Parathyroid adenoma (tissue), 2 donors: ENCODE data around the gene TRPV4.

Experiments
- H2AFZ ChIP-seq: fragments of 300-600 bp; sonication (generic); one replicate; pipeline ENCODE4 v1.7.0; 2017; ENCODE audit warnings: antibody characterized with exemption, mild to moderate bottlenecking
- H3K27ac ChIP-seq: fragments of 300-600 bp; sonication (generic); one replicate; pipeline ENCODE4 v1.7.0; 2017
- H3K27me3 ChIP-seq: fragments of 300-600 bp; sonication (generic); one replicate; pipeline ENCODE4 v1.7.0; 2017; ENCODE audit warnings: low read length; ENCODE audit not compliant: control insufficient read depth, insufficient read depth
- H3K36me3 ChIP-seq: fragments of 300-600 bp; sonication (generic); one replicate; pipeline ENCODE4 v1.7.0; 2017; ENCODE audit warnings: low read length; ENCODE audit not compliant: control insufficient read depth, insufficient read depth
- H3K4me1 ChIP-seq: fragments of 300-600 bp; sonication (generic); one replicate; pipeline ENCODE4 v1.7.0; 2017; ENCODE audit warnings: control low read depth
- H3K4me2 ChIP-seq: fragments of 300-600 bp; sonication (generic); one replicate; pipeline ENCODE4 v1.7.0; 2017; ENCODE audit warnings: low read length
- H3K4me3 ChIP-seq: fragments of 300-600 bp; sonication (generic); one replicate; pipeline ENCODE4 v1.7.0; 2017; ENCODE audit warnings: low read depth, low read length
- H3K79me2 ChIP-seq: fragments of 300-600 bp; sonication (generic); one replicate; pipeline ENCODE4 v1.7.0; 2017; ENCODE audit warnings: control low read depth
- H3K9ac ChIP-seq: fragments of 300-600 bp; sonication (generic); one replicate; pipeline ENCODE4 v1.7.0; 2017; ENCODE audit warnings: mild to moderate bottlenecking
- H3K9me3 ChIP-seq: fragments of 300-600 bp; sonication (generic); one replicate; pipeline ENCODE4 v1.7.0; 2017; ENCODE audit warnings: low read length; ENCODE audit not compliant: control insufficient read depth
- TF ChIP-seq, protein P1 (sequence below): fragments of 300-600 bp; sonication (generic); IDR thresholded peaks from one replicate; pipeline ENCODE4 v1.7.0; 2017; ENCODE audit warnings: antibody characterized with exemption, mild to moderate bottlenecking
- donor health status: primary hyperparathyroidism.

TRPV4 gene

DNA sequence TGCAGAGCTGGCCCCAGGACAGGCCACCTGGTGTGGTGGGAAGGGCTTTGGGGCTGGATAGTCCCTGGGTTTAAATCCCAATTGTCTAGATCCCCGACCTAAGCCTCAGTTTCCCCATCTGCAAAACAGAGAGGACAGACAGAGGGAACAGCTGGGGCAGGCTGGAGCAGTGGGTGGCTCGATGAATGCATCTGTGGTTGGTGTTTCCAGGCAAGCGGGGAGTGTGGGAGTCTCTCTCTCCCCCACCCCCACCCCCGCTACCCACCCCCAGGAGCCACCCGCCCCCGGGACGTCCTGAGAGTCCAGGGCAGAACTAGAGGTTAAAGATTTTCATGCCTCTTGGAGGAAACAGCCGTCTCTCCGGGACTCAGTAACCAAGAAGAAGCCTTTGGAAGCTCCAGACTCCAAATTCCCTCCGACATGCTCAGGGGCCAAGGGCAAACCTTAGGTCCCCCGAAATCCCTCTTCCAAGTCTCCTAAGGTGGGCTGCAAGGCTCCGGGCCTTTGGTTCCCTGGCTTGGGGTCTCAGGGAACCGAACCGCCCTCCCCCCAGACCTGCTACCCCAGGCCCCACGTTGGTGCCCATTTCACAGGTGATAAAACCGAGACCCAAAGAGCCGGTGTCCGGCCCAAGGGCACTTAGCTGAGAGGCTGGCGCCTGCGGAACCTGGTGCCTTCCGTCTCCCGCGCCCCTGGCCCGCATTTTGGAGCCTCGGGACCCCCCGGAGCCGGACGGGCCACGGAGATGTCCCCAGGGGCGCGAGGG, 474 bp downstream of the TRPV4 start:
- Histone ChIP-seq H3K36me3 (no peaks in the 10 kb centered on the region), H3K4me3 (peak overlapping the region; percentile 37), H3K4me1 (no peaks in the 10 kb centered on the region), H2AFZ (peak overlapping the region; percentile 78), H3K79me2 (no peaks in the 10 kb centered on the region), H3K9me3 (no peaks in the 10 kb centered on the region), H3K27ac (no peak overlapping the region), H3K4me2 (peak overlapping the region; percentile 71), H3K27me3 (no peaks in the 10 kb centered on the region), H3K9ac (no peak overlapping the region)
- TF ChIP-seq, protein P1, sequence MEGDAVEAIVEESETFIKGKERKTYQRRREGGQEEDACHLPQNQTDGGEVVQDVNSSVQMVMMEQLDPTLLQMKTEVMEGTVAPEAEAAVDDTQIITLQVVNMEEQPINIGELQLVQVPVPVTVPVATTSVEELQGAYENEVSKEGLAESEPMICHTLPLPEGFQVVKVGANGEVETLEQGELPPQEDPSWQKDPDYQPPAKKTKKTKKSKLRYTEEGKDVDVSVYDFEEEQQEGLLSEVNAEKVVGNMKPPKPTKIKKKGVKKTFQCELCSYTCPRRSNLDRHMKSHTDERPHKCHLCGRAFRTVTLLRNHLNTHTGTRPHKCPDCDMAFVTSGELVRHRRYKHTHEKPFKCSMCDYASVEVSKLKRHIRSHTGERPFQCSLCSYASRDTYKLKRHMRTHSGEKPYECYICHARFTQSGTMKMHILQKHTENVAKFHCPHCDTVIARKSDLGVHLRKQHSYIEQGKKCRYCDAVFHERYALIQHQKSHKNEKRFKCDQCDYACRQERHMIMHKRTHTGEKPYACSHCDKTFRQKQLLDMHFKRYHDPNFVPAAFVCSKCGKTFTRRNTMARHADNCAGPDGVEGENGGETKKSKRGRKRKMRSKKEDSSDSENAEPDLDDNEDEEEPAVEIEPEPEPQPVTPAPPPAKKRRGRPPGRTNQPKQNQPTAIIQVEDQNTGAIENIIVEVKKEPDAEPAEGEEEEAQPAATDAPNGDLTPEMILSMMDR, result no peak

DNA sequence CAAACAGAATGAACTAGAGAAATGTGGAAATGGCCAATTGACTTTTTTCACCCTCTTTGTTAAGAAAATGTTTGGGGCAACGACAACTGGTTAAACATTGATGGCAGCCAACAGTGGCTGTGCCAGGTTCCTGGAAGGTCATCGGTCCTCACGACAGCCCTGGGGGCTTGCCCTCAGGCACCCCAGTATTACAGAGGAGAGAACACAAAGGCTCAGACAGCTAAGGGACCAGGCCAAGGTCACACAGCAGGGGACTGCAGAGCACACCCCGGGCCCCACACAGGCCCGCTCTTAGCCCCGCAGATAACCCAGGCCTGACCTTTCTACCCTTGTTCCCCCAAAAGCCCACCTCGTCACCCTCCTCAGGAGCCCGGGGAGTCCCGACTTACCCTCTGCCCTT, 1.3 kb downstream of the TRPV4 start:
- TF ChIP-seq, protein P1, result no peak

DNA sequence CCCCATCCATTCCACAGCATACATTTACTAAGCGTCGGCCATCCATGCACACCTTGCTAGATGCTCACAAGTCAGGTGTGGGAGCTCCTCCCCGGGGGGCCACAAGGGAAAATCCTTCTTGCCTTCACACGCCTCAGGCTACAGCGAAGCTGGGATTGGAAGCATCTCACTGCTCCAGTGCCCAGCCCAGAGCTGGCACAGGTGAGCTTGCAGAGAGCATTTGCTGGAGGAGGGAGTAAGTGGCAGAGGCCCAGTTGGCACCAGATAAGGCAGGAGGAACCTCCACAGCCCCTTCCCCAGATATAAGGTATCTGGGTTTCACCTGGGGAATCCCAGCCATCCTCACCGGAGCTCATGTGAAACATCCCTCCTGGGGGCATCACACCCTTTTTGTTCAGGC, 1.8 kb downstream of the TRPV4 start:
- H3K36me3 ChIP-seq, result no peaks in the 10 kb centered on the region
- no peaks in the 10 kb centered on the region for H3K9me3 ChIP-seq
- no peak overlapping the region for H3K4me2 ChIP-seq
- H3K9ac ChIP-seq, result no peak overlapping the region
- H2AFZ ChIP-seq, result no peak overlapping the region
- H3K27me3 ChIP-seq, result no peaks in the 10 kb centered on the region
- H3K27ac ChIP-seq, result no peak overlapping the region
- TF ChIP-seq, protein P1, result no peak
- no peak overlapping the region for H3K4me3 ChIP-seq
- no peaks in the 10 kb centered on the region for H3K4me1 ChIP-seq
- no peaks in the 10 kb centered on the region for H3K79me2 ChIP-seq

More for the DNA sequence above, 1.3 kb downstream of the TRPV4 start:
- H3K27me3 ChIP-seq, result no peaks in the 10 kb centered on the region
- no peak overlapping the region for H3K9ac ChIP-seq
- no peaks in the 10 kb centered on the region for H3K36me3 ChIP-seq
- no peak overlapping the region for H2AFZ ChIP-seq
- H3K4me2 ChIP-seq, result no peak overlapping the region
- no peaks in the 10 kb centered on the region for H3K9me3 ChIP-seq
- no peak overlapping the region for H3K4me3 ChIP-seq
- H3K27ac ChIP-seq, result no peak overlapping the region
- H3K4me1 ChIP-seq, result no peaks in the 10 kb centered on the region
- no peaks in the 10 kb centered on the region for H3K79me2 ChIP-seq

DNA sequence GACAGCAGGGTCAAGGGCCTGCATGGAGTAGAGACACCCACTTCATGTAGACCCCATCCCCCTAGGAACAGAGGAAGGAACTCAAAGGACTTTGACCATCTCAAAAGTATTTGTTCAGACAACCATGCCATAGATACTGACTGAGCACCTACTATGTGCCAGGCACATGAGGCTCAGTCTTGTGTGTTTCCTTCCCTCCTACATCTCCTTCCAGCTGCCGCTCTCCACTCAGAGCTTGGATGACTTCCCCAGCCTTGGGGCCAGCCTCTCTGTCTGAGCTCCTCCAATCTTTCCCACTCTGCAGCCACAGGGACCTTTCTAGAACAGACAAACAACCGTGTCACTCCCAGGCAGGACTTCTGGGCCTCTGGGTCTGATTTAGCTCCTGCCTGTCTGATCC, 2.5 kb downstream of the TRPV4 start:
- no peak overlapping the region for H2AFZ ChIP-seq
- H3K4me3 ChIP-seq, result no peak overlapping the region
- TF ChIP-seq, protein P1, result no peak
- H3K9ac ChIP-seq, result no peak overlapping the region
- H3K4me2 ChIP-seq, result no peak overlapping the region
- H3K36me3 ChIP-seq, result no peaks in the 10 kb centered on the region
- no peaks in the 10 kb centered on the region for H3K9me3 ChIP-seq
- no peaks in the 10 kb centered on the region for H3K4me1 ChIP-seq
- no peak overlapping the region for H3K27ac ChIP-seq
- no peaks in the 10 kb centered on the region for H3K79me2 ChIP-seq
- H3K27me3 ChIP-seq, result no peaks in the 10 kb centered on the region

DNA sequence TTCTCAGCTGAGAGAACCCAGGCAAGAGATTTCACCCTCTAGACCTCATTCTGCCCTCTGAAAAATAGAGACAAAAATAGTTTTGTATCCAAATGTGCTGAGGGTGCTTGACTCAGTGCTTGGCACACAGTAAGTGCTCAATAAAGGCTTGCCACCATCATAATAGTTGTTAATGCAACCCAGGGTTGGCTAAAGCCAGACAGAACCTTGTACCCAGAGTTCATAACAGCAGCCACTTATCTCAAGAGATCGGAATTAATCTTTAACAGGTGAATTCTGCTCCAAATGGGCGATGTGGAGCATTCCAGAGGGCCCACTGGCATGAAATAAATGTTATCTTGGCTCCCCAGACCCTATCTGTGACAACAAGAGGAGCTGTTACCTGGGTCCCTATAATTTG, 2.9 kb downstream of the TRPV4 start:
- H2AFZ ChIP-seq, result no peak overlapping the region
- no peak overlapping the region for H3K9ac ChIP-seq
- H3K36me3 ChIP-seq, result no peaks in the 10 kb centered on the region
- no peak overlapping the region for H3K4me2 ChIP-seq
- no peaks in the 10 kb centered on the region for H3K9me3 ChIP-seq
- no peak overlapping the region for H3K27ac ChIP-seq
- TF ChIP-seq, protein P1, result no peak
- H3K27me3 ChIP-seq, result no peaks in the 10 kb centered on the region
- no peak overlapping the region for H3K4me3 ChIP-seq
- H3K4me1 ChIP-seq, result no peaks in the 10 kb centered on the region
- no peaks in the 10 kb centered on the region for H3K79me2 ChIP-seq
